ENCODE measurements around the gene MORN5.

DNA sequence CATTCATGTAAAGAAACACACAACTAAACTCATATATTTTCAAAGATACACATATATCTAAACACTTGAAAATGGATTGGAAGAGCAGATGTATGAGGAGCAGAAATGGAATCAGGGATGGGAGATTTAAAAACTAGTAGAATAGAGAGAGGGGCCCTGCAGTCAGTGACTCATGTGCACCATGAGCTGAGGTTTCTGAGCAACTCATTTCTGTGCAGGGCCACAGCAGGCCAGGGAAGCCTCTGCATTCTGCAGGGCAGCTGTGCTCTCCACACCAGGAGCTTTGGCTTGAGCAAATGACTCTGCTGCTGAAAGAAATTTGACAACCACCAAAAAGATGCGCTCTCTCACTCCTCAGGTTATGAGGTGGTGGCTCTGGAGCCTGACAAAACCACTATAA, 41.9 kb downstream of the MORN5 start:
- TF ChIP-seq POLR2A (IDR thresholded peaks at IDR 0.05; ENCODE audit: low read depth, low read length) (no peak), POLR2AphosphoS5 (IDR thresholded peaks at IDR 0.05; ENCODE audit: low read depth, low read length) (no peak), TAF1 (IDR thresholded peaks at IDR 0.05; ENCODE audit: low read depth, low read length) (no peak), SPI1 (IDR thresholded peaks at IDR 0.05; ENCODE audit: low read depth, low read length) (no peak), PAX5 (IDR thresholded peaks at IDR 0.05; ENCODE audit: insufficient read depth, low read length, severe bottlenecking) (no peak), POU2F2 (IDR thresholded peaks at IDR 0.05; ENCODE audit: low read depth, low read length) (no peak)

Measured in GM12891 (cell line).